Measurements from ENCODE around the gene RAD51D.
"Not testable (repeated sequence)": the region's sequence is repeated elsewhere in the genome, so short reads cannot be mapped to it uniquely, and the experiment has no call there.

RAD51D gene

GRCh38 chr17:35161281-35161761, 41.7 kb upstream of the RAD51D start:
- TF ChIP-seq CTCF (conservative IDR thresholded peaks at IDR 0.05; ENCODE audit: low read depth, low read length): no peak
- no peak for DNase-seq (ENCODE audit: low read depth)
- H3K4me3 ChIP-seq (ENCODE audit: low read length): no peak overlapping the region

GRCh38 chr17:35160354-35161201, 40.9 kb upstream of the RAD51D start:
- no peak for TF ChIP-seq CTCF (conservative IDR thresholded peaks at IDR 0.05; ENCODE audit: low read depth, low read length)
- DNase-seq (ENCODE audit: low read depth): no peak
- H3K4me3 ChIP-seq (ENCODE audit: low read length): no peak overlapping the region

- TF ChIP-seq CTCF (conservative IDR thresholded peaks at IDR 0.05; ENCODE audit: low read depth, low read length): no peak
- DNase-seq (ENCODE audit: low read depth): no peak
- H3K4me3 ChIP-seq (ENCODE audit: low read length): no peak overlapping the region
Observed at GRCh38 chr17:35159940-35160339, 40.3 kb upstream of the RAD51D start.

GRCh38 chr17:35155246-35155645, 35.6 kb upstream of the RAD51D start:
- TF ChIP-seq CTCF (conservative IDR thresholded peaks at IDR 0.05; ENCODE audit: low read depth, low read length): no peak
- DNase-seq (ENCODE audit: low read depth): no peak
- no peak overlapping the region for H3K4me3 ChIP-seq (ENCODE audit: low read length)

- DNase-seq (ENCODE audit: low read depth): no peak
- no peak overlapping the region for H3K4me3 ChIP-seq (ENCODE audit: low read length)
- TF ChIP-seq CTCF (conservative IDR thresholded peaks at IDR 0.05; ENCODE audit: low read depth, low read length): no peak
Observed at GRCh38 chr17:35154196-35155165, 34.8 kb upstream of the RAD51D start.

- no peak overlapping the region for H3K4me3 ChIP-seq (ENCODE audit: low read length)
- no peak for DNase-seq (ENCODE audit: low read depth)
- no peak for TF ChIP-seq CTCF (conservative IDR thresholded peaks at IDR 0.05; ENCODE audit: low read depth, low read length)
Observed at GRCh38 chr17:35152421-35153140, 32.9 kb upstream of the RAD51D start.

GRCh38 chr17:35151080-35151479, 31.4 kb upstream of the RAD51D start:
- DNase-seq (ENCODE audit: low read depth); H3K4me3 ChIP-seq (ENCODE audit: low read length): not testable (repeated sequence)
